ENCODE measurements around the gene ZBTB18.

DNA sequence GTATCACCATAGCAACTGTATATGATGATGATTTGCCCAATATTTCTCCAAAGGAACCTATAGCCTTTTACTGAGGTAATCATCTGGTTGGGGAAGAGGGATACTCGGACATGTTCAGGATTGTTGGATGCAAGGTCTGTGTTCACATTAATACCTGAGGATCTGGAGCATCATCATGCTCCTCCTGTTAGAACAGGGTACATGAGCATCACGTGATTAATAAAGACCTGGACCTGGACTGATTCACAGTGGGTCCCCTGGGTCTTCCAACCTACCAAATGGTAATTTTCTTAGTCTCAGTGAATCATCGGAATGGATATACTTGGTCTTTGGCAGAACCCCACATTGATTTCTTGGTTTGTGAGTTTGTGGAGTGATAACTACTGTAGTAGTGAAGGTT is 45.6 kb upstream of the ZBTB18 start:
- TF ChIP-seq POLR2A (IDR thresholded peaks at IDR 0.05) = no peak
- TF ChIP-seq, protein P1, sequence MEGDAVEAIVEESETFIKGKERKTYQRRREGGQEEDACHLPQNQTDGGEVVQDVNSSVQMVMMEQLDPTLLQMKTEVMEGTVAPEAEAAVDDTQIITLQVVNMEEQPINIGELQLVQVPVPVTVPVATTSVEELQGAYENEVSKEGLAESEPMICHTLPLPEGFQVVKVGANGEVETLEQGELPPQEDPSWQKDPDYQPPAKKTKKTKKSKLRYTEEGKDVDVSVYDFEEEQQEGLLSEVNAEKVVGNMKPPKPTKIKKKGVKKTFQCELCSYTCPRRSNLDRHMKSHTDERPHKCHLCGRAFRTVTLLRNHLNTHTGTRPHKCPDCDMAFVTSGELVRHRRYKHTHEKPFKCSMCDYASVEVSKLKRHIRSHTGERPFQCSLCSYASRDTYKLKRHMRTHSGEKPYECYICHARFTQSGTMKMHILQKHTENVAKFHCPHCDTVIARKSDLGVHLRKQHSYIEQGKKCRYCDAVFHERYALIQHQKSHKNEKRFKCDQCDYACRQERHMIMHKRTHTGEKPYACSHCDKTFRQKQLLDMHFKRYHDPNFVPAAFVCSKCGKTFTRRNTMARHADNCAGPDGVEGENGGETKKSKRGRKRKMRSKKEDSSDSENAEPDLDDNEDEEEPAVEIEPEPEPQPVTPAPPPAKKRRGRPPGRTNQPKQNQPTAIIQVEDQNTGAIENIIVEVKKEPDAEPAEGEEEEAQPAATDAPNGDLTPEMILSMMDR (IDR thresholded peaks at IDR 0.05) = no peak
